SJCRH30 (cell line): ENCODE measurements around the gene HIC2. TPM values are rescaled to one million over a fixed set of nuclear protein-coding genes. Genes with fewer than 3 reads are reported as not detected.
A peak's percentile ranks its signal among the peaks of the same experiment; 100 is the strongest.
"Not testable (repeated sequence)": the region's sequence is repeated elsewhere in the genome, so short reads cannot be mapped to it uniquely, and the experiment has no call there.

ENCODE experiments used
- DNase-seq, 2 experiments: peaks; one replicate each; pipeline ENCODE4 v3.0.0-alpha.2; 2015 to 2020
- H3K27ac ChIP-seq: fragments of 250-450 bp; sonication (Bioruptor Pico); 2 replicates; pipeline ENCODE4 v1.5.1; 2020; ENCODE audit warnings: mild to moderate bottlenecking, moderate library complexity
- H3K27me3 ChIP-seq: fragments of 250-450 bp; sonication (Bioruptor Pico); 2 replicates; pipeline ENCODE4 v1.5.1; 2020; ENCODE audit warnings: mild to moderate bottlenecking, moderate library complexity
- H3K36me3 ChIP-seq: fragments of 250-450 bp; sonication (Bioruptor Pico); 2 replicates; pipeline ENCODE4 v1.5.1; 2020; ENCODE audit warnings: mild to moderate bottlenecking, moderate library complexity
- H3K4me1 ChIP-seq: fragments of 250-450 bp; sonication (Bioruptor Pico); 2 replicates; pipeline ENCODE4 v1.5.1; 2020; ENCODE audit warnings: mild to moderate bottlenecking, moderate library complexity
- H3K4me3 ChIP-seq: fragments of 250-450 bp; sonication (Bioruptor Pico); 2 replicates; pipeline ENCODE4 v1.5.1; 2020; ENCODE audit warnings: mild to moderate bottlenecking, moderate library complexity
- H3K9me3 ChIP-seq: fragments of 250-450 bp; sonication (Bioruptor Pico); replicated peaks from 2 replicates; pipeline ENCODE4 v1.5.1; 2020; ENCODE audit warnings: mild to moderate bottlenecking, moderate library complexity
- total RNA-seq: library from RNA; depleted of rRNA; stranded (reverse); fragments of >200 nt; shearing (Covaris generic); gene quantifications from 2 replicates; pipeline ENCODE4 v1.2.3, GENCODE V29; 2014; rRNA removed

HIC2 gene, protein sequence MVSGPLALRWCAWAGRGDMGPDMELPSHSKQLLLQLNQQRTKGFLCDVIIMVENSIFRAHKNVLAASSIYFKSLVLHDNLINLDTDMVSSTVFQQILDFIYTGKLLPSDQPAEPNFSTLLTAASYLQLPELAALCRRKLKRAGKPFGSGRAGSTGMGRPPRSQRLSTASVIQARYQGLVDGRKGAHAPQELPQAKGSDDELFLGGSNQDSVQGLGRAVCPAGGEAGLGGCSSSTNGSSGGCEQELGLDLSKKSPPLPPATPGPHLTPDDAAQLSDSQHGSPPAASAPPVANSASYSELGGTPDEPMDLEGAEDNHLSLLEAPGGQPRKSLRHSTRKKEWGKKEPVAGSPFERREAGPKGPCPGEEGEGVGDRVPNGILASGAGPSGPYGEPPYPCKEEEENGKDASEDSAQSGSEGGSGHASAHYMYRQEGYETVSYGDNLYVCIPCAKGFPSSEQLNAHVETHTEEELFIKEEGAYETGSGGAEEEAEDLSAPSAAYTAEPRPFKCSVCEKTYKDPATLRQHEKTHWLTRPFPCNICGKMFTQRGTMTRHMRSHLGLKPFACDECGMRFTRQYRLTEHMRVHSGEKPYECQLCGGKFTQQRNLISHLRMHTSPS
- 20.8 and 21.5 TPM in 2 replicates for total RNA-seq

DNA sequence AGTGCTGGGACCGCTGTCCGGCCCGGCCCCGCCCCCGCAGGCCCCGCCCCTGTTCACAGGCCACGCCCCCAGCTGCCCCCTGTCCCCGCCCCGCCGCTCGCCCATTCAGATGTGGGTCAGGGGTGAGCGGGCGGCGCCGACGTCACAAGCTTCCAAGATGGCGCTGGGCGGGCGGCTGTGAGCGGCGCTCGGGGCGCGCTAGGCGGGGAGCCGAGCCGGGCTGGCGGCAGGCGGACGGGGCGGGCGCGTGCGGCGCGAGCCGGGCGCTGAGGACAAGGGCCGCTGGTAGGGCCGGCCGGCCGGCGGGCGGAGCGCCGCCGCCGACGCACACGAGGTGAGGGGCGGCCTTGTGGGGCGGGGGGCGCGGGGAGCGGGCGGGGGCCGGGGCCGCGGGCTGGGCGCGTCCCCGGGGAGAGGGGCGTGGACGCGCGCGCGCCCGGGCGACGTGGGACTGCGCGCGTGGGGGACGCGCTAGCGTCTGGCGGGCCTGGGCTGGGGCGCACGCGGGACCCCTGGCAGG is at the start of gene HIC2:
HIC2 (plus strand) TSS at position 145 of the 520 bp plus-strand sequence. CDS start 25,461 bp downstream, outside the sequence.
- not testable (repeated sequence) for H3K27ac ChIP-seq, H3K36me3 ChIP-seq, DNase-seq, H3K27me3 ChIP-seq, H3K9me3 ChIP-seq, H3K4me1 ChIP-seq
- peak within 1 kb of the TSS; percentile 48 for H3K4me3 ChIP-seq

DNA sequence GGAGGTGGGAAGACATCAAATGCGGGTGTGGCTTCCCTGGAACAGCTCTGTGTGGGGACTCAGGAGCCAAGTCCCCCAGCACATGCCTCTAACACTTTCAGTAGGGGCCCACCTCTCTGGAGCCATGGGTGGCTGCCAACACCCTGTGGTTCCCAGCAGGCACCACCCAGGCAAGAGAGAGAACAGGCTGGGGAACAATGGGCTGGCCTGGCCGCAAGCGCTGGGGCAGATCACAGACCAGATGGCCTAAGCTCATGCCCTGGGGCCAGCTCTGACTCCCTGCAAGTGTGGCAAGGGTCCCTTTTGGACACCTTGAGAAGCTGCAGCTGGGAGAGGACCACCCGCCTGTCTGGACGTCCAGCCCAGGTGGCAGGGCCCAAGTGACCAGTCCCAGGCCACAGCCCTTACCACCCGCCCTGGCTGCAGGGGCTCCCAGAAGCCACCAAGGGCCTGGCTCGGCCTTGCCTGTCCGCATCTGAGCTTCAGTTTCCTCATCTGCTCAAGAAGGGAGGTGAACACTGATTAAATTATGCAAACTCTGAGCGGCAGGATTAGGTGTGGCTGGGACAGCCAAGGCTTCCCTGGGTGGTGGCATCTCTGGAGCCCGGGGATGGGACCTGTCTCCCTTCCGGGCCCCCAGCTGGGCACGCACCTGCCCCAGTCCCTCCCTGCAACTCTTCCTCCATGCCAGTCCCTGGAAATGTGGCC is 48.4 kb upstream of the HIC2 start:
- H3K4me1 ChIP-seq, DNase-seq, H3K27ac ChIP-seq, H3K4me3 ChIP-seq, H3K36me3 ChIP-seq, H3K27me3 ChIP-seq, H3K9me3 ChIP-seq: not testable (repeated sequence)

DNA sequence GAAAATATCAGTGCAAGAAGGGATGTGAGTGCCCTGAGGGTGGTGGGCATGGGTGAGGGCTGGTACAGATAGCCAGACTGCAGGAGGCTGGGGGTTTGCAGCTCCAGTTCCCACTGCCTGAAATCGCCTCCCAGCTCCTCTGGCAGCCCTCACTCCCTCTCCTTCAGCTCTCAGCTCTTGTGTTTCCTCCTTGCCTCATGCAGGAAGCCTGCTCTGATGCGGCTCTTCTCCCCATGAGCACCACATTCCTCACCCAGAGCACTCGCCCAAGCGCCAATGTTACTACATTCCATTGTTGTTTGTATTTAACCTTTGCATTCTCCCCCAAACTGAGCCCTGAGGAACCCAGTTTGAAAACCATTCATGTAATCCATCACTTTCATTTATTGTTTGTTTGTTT is 41.3 kb upstream of the HIC2 start:
- H3K4me1 ChIP-seq, H3K9me3 ChIP-seq, H3K36me3 ChIP-seq, H3K27me3 ChIP-seq, H3K4me3 ChIP-seq, DNase-seq, H3K27ac ChIP-seq: not testable (repeated sequence)

DNA sequence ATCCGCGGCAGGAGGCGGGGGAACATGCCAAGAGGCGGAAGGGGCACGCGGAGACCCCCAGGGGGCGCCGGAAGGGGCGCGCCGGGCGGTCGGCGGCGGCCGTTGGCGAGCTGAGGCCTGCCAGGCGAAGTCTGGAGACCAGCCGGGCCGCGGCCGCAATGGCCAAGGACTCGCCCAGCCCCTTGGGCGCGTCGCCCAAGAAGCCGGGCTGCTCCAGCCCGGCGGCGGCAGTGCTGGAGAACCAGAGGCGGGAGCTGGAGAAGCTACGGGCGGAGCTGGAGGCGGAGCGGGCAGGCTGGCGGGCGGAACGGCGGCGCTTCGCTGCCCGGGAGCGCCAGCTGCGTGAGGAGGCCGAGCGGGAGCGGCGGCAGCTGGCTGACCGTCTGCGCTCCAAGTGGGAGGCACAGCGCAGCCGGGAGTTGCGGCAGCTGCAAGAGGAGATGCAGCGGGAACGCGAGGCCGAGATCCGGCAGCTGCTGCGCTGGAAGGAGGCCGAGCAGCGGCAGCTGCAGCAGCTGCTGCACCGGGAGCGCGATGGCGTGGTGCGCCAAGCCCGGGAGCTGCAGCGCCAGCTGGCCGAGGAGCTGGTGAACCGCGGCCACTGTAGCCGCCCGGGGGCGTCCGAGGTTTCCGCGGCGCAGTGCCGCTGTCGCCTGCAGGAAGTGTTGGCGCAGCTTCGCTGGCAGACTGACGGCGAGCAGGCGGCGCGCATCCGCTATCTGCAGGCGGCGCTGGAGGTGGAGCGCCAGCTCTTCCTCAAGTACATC is 33.3 kb upstream of the HIC2 start, which contains the start of gene RIMBP3B:
RIMBP3B (plus strand) TSS at position 51 of the 767 bp plus-strand sequence; CDS start at position 159, 108 bp downstream.
- not testable (repeated sequence) for H3K36me3 ChIP-seq, H3K27me3 ChIP-seq, H3K27ac ChIP-seq, DNase-seq, H3K9me3 ChIP-seq, H3K4me1 ChIP-seq, H3K4me3 ChIP-seq

DNA sequence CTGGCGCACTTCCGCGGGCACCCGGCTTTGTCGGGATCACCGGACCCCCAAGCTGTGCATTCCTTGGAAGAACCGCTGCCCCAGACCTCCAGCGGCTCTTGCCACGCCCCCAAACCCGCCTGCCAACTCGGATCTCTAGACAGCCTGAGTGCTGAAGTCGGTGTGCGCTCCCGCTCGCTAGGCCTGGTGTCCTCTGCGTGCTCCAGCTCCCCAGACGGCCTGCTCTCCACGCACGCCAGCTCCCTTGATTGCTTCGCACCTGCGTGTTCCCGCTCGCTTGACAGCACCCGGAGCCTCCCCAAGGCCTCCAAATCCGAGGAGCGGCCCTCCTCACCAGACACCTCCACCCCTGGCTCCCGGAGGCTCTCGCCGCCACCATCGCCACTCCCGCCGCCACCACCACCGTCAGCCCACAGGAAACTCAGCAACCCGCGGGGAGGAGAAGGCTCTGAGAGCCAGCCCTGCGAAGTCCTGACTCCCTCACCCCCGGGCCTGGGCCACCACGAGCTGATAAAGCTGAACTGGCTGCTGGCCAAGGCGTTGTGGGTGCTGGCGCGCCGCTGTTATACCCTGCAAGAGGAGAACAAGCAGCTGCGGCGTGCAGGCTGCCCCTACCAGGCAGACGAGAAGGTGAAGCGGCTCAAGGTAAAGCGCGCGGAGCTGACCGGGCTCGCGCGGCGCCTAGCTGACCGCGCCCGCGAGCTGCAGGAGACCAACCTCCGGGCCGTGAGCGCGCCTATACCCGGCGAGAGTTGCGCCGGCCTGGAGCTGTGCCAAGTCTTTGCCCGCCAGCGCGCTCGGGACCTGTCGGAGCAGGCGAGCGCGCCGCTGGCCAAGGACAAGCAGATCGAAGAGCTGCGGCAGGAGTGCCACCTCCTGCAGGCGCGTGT is 32.5 kb upstream of the HIC2 start:
- H3K4me3 ChIP-seq, H3K4me1 ChIP-seq, H3K27me3 ChIP-seq, H3K9me3 ChIP-seq, DNase-seq, H3K27ac ChIP-seq, H3K36me3 ChIP-seq: not testable (repeated sequence)

DNA sequence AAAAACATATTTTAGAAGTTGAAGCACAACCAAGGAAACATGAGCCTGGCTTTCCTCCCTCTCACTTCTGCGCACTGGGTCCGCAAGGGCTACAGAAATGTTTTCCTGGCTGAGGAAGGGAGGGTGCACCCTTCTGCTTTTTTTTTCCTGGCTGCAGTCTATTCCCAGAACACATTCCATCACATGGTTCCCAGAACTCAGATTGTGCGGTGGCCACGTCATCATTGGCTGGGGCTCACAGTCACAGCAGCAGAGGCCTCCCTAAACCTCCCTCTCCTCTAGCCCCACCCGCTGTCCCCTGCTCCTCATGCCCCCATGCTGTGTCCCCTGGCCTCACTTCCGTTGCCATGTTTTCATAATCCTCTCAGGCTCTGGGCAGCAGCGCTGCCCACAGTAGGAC is 27.7 kb upstream of the HIC2 start:
- not testable (repeated sequence) for H3K9me3 ChIP-seq, H3K4me3 ChIP-seq, H3K27me3 ChIP-seq

DNA sequence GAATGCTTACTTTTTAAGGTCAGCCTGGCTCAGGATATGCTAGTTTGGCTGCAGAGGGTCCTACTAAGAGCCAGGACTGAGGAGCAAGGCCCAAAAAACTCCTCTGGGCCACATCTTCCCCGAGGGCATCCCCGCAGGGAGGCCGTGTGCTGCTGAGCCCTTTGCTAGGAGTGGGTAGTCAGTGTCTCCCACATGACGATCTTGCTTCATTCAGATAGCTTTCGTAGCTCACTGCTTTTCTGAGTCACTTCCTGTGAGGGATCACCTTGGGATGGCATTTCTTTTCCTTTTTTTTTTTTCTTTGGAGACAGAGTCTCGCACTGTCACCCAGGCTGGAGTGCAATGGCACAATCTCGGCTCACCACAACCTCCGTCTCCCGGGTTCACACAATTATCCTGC is 27.2 kb upstream of the HIC2 start:
- H3K4me3 ChIP-seq, DNase-seq, H3K9me3 ChIP-seq, H3K36me3 ChIP-seq, H3K4me1 ChIP-seq, H3K27ac ChIP-seq, H3K27me3 ChIP-seq: not testable (repeated sequence)

More for the DNA sequence above, 27.7 kb upstream of the HIC2 start:
- H3K4me1 ChIP-seq, H3K36me3 ChIP-seq, DNase-seq, H3K27ac ChIP-seq: not testable (repeated sequence)

DNA sequence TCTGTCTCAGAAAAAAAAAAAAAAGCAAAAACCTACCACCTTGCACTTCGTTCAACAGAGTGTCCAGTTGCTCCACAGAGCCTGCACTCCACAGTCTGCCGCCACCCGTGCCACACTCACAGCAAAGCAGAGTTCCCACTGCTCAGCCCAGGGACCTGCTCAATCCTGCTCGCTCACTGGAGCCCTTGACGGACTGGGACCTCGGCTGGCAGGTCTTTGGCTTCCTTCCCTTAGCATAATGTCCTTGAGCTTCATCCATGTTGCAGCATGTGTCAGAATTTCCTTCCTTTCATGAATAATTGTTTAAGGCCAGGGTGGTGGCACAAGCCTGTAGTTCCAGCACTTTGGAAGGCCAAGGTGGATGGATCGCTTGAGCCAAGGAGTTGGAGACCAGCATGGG is 22.6 kb upstream of the HIC2 start:
- not testable (repeated sequence) for H3K4me3 ChIP-seq, H3K36me3 ChIP-seq, H3K4me1 ChIP-seq, H3K27me3 ChIP-seq, DNase-seq, H3K9me3 ChIP-seq, H3K27ac ChIP-seq

DNA sequence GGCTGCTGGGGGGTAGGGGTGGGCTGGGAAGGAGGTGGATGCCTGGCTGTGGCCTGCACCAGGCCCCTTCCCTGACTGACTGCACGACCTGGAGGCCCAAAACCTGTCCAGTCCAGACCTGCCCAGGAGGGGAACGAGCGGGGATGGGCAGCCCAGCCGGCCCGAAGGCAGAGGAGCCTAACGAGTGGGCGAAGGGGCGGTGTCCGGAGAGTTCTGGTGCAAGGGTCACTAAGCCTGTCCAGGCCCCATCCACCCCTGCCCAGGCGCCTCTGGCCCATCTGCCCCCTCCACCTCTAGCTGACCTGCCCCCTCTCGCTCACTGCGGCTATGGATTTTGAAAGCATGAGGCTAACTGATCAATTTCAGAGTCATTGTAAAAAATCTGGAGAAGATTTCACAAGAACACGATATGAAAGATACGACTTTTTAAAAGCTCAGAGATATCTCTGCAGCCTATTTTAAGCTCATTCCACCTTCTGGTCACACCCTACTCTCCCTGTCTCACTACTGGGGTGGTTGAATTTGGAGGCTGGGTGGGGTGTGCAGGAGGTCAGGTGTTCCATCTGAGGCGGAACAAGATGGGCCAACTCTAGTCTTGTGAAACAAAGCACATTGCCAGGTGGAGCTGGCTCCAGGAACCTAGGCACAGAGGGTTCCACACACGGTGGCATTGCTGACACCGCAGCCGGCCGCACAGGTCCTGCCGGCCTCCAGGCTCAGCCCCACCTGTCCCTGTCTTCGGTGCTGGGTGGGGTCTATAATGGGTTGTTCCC is 15.8 kb upstream of the HIC2 start:
- not testable (repeated sequence) for H3K4me1 ChIP-seq, H3K9me3 ChIP-seq, H3K27ac ChIP-seq, H3K4me3 ChIP-seq, H3K36me3 ChIP-seq, DNase-seq, H3K27me3 ChIP-seq

DNA sequence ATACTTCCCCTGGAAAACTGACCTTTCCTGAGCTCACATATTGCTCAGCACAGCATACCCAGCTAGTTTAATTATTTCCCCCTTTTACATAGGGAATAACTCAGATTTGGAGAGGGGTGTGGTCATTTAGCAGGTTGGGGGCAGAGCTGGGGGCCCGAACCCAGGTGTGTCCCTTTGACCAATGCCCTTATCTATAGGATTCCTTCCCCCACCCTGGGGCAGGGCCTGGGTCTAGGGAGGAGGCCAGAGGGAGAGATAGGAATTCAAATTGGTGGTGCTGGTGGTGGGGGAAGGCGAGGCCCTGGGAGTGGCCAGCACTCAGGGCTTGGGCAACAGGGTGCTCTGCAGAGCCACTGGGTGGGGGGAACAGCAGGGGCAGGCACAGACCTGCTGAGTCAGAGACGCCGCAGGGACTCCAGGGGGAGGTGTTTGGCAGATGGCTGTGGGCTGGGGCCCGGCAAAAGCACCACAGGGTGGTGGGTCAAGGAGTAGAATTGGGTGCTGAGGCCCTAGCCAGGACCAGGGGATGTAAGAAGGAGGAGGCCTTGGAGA is 14.3 kb upstream of the HIC2 start:
- H3K4me3 ChIP-seq, DNase-seq, H3K9me3 ChIP-seq, H3K27me3 ChIP-seq, H3K27ac ChIP-seq, H3K36me3 ChIP-seq, H3K4me1 ChIP-seq: not testable (repeated sequence)

DNA sequence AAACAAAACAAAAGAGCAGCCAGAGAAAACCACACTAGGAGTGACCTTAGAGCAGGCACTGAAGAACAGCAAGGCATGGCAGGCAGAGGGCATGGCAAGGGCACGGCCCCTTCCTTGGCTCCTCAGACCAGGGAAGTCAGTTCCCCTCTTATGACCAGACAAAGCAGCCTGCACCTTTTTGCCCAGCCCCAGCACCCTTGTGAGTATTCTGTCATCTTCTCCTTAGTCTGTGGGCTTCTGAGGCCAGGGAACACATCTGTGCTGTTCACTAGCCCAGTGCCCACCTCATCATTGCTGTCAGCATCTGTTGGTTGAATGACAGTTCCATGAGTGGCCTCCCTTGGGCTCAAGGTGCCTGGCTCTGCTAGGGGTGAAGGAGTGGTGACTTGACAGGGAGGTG is 10.0 kb upstream of the HIC2 start:
- H3K4me3 ChIP-seq = not testable (repeated sequence)

DNA sequence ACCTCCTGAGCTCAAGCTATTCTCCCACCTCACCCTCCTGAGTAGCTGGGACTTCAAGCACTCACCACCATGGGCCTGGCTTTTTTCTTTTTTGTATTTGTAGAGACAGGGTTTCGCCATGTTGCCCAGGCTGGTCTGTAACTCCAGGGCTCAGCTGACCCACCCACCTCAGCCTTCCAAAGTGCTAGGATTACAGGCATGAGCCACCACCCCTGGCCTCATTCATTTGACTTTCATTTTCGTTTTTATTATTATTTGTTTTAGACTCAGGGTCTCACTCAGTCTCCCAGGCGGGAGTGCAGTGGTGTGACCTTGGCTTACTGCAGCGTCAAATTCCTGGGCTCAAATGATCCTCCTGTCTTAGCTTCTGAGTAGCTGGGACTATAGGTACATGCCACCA is 9.4 kb upstream of the HIC2 start:
- not testable (repeated sequence) for H3K4me3 ChIP-seq, DNase-seq, H3K27me3 ChIP-seq

More for the DNA sequence above, 10.0 kb upstream of the HIC2 start:
- not testable (repeated sequence) for H3K27me3 ChIP-seq, DNase-seq, H3K4me1 ChIP-seq, H3K27ac ChIP-seq, H3K9me3 ChIP-seq, H3K36me3 ChIP-seq

DNA sequence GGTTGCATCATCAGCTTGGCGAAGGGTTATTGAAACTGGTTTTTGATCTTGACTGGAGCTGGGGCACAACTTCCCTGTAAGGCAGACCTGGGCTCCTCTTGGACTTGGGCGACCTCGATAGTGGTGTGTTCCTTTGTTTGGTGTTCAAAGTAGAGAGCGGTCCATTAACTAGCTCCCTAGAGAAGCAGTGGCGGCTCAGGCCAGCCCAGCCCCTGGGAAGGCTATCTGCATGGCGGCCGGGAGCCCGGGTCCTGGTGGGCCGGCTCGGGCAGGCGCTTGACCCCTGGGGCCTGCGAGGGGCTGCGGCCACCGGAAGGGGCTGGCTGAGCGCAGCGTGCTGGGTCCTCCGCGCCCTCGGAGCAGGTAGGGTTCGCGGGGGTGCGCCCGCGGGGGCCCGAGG is 796 bp upstream of the HIC2 start:
- H3K4me3 ChIP-seq, H3K27ac ChIP-seq, DNase-seq: not testable (repeated sequence)

More for the DNA sequence above, 9.4 kb upstream of the HIC2 start:
- not testable (repeated sequence) for H3K27ac ChIP-seq, H3K4me1 ChIP-seq, H3K36me3 ChIP-seq, H3K9me3 ChIP-seq

More for the DNA sequence above, 796 bp upstream of the HIC2 start:
- not testable (repeated sequence) for H3K9me3 ChIP-seq, H3K27me3 ChIP-seq, H3K36me3 ChIP-seq, H3K4me1 ChIP-seq
